ENCODE results near the gene TTC19. TPM values are rescaled to one million over a fixed set of nuclear protein-coding genes. Genes with fewer than 3 reads are reported as not detected.
"Not testable (repeated sequence)": the region's sequence is repeated elsewhere in the genome, so short reads cannot be mapped to it uniquely, and the experiment has no call there.

TTC19 gene
- polyA plus RNA-seq, 4 donors: 31.6 to 67.6 (median 62.8) TPM

GRCh38 chr17:15972497-15972951 lies 27.1 kb upstream of the TTC19 start:
- no peak for DNase-seq (ENCODE audit: low read depth in 4 of 4, low spot score in 3 of 4)

GRCh38 chr17:15973016-15973415 lies 26.6 kb upstream of the TTC19 start:
- no peak for DNase-seq (ENCODE audit: low read depth in 4 of 4, low spot score in 3 of 4)

GRCh38 chr17:15973834-15974233 lies 25.8 kb upstream of the TTC19 start:
- DNase-seq (ENCODE audit: low read depth in 4 of 4, low spot score in 3 of 4): no peak

GRCh38 chr17:15977894-15978293 lies 21.7 kb upstream of the TTC19 start:
- DNase-seq (ENCODE audit: low read depth in 4 of 4, low spot score in 3 of 4): no peak

GRCh38 chr17:15978606-15979005 lies 21.0 kb upstream of the TTC19 start:
- DNase-seq (ENCODE audit: low read depth in 4 of 4, low spot score in 3 of 4): no peak

GRCh38 chr17:15979013-15979412 lies 20.6 kb upstream of the TTC19 start:
- DNase-seq (ENCODE audit: low read depth in 4 of 4, low spot score in 3 of 4): not testable (repeated sequence)

GRCh38 chr17:15981208-15981607 lies 18.4 kb upstream of the TTC19 start:
- no peak for DNase-seq (ENCODE audit: low read depth in 4 of 4, low spot score in 3 of 4)

GRCh38 chr17:15981646-15982580 lies 17.7 kb upstream of the TTC19 start:
- no peak for DNase-seq (ENCODE audit: low read depth in 4 of 4, low spot score in 3 of 4)

- DNase-seq (ENCODE audit: low read depth in 4 of 4, low spot score in 3 of 4): no peak
Measured at GRCh38 chr17:15996322-15996721, 3.3 kb upstream of the TTC19 start.

GRCh38 chr17:15998031-15998562 lies 1.5 kb upstream of the TTC19 start:
- no peak for DNase-seq (ENCODE audit: low read depth in 4 of 4, low spot score in 3 of 4)

- peak in 3 of 4 donors; percentile 16 to 21 (median 19) for DNase-seq (ENCODE audit: low read depth in 4 of 4, low spot score in 3 of 4)
Measured at GRCh38 chr17:15999974-16000827, 577 bp downstream of the TTC19 start.

- DNase-seq (ENCODE audit: low read depth in 4 of 4, low spot score in 3 of 4): no peak
Measured at GRCh38 chr17:16001226-16001897, 1.7 kb downstream of the TTC19 start.

GRCh38 chr17:16002708-16003260 lies 3.2 kb downstream of the TTC19 start:
- no peak for DNase-seq (ENCODE audit: low read depth in 4 of 4, low spot score in 3 of 4)

- no peak for DNase-seq (ENCODE audit: low read depth in 4 of 4, low spot score in 3 of 4)
Measured at GRCh38 chr17:16003841-16004240, 4.2 kb downstream of the TTC19 start.

- no peak for DNase-seq (ENCODE audit: low read depth in 4 of 4, low spot score in 3 of 4)
Measured at GRCh38 chr17:16005636-16006035, 6.0 kb downstream of the TTC19 start.

GRCh38 chr17:16007439-16007838 lies 7.8 kb downstream of the TTC19 start:
- no peak for DNase-seq (ENCODE audit: low read depth in 4 of 4, low spot score in 3 of 4)

- no peak for DNase-seq (ENCODE audit: low read depth in 4 of 4, low spot score in 3 of 4)
Measured at GRCh38 chr17:16013943-16014407, 14.4 kb downstream of the TTC19 start.

GRCh38 chr17:16019347-16019746 lies 19.7 kb downstream of the TTC19 start:
- no peak for DNase-seq (ENCODE audit: low read depth in 4 of 4, low spot score in 3 of 4)

- DNase-seq (ENCODE audit: low read depth in 4 of 4, low spot score in 3 of 4): no peak
Measured at GRCh38 chr17:16023881-16024280, 24.3 kb downstream of the TTC19 start.

- DNase-seq (ENCODE audit: low read depth in 4 of 4, low spot score in 3 of 4): no peak
Measured at GRCh38 chr17:16025202-16025601, 25.6 kb downstream of the TTC19 start.
